ENCODE data around the gene GPR35.

Gene GPR35

GRCh38 chr2:240589375-240589774 is 35.9 kb upstream of the GPR35 start:
- Histone ChIP-seq H3F3A (ENCODE audit: control insufficient read depth, insufficient read depth) (peaks cover 14% of the 10 kb centered on the region), H3K4me2 (ENCODE audit: low read length) (no peak overlapping the region), H3K4me1 (ENCODE audit: control insufficient read depth, low read length) (peaks cover 27% of the 10 kb centered on the region), H3K9me3 (ENCODE audit: control insufficient read depth, insufficient read depth, low read length) (no peaks in the 10 kb centered on the region), H3K36me3 (ENCODE audit: control insufficient read depth, low read length) (peaks cover 46% of the 10 kb centered on the region), H4K20me1 (ENCODE audit: control insufficient read depth, insufficient read depth, low read depth, low read length) (peaks cover 13% of the 10 kb centered on the region), H3K27me3 (ENCODE audit: control insufficient read depth, low read length) (no peaks in the 10 kb centered on the region), H3K4me3 (ENCODE audit: low read length) (no peak overlapping the region), H3K27ac (ENCODE audit: low read depth, low read length) (no peak overlapping the region), H3K79me2 (ENCODE audit: control insufficient read depth, low read length) (peaks cover 84% of the 10 kb centered on the region), H3K9me2 (replicated peaks; ENCODE audit: control insufficient read depth, low read length) (no peaks in the 10 kb centered on the region)
- TF ChIP-seq EZH2phosphoT487 (IDR thresholded peaks at IDR 0.05; ENCODE audit: borderline replicate concordance, low read length), result no peak
- TF ChIP-seq CTCF (IDR thresholded peaks at IDR 0.05; ENCODE audit: low read depth, low read length, poor library complexity, severe bottlenecking), result no peak

DNA sequence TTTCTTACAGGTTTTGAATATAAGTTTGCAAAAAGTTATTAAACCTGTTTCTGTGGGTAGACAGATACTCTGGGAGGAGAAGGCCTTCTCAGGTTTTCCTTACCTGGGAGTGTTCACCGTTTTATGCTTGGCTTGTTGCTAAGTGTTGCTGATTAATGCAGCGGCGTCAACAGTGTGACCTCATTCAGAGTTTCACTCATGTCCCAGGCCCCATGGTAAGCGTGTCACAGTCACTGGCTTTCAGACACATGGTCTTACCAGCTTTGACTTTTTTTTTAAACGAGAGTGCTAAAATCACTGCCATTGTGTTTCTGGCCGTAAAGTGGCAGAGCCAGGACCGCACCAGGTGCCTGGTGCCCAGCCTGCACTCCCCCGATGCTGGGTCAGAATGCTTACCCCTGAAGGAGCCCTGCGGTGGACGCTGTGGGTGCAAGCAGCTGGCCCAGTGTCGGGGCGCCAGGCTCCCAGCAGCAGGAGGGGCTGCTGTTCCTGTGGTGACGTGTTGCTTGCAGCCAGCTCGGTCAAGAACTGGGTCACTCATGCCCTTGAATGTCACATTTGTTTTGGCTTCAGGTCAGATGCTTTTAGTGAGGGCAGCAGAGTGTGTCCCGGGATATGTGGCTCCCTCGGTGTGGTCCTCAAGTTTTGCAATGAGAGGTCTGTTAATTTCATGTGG is 35.3 kb upstream of the GPR35 start:
- H3K9me3 ChIP-seq (ENCODE audit: control insufficient read depth, insufficient read depth, low read length), result no peaks in the 10 kb centered on the region
- H3K27ac ChIP-seq (ENCODE audit: low read depth, low read length), result no peak overlapping the region
- peaks cover 22% of the 10 kb centered on the region for H3K4me1 ChIP-seq (ENCODE audit: control insufficient read depth, low read length)
- no peak overlapping the region for H3K4me2 ChIP-seq (ENCODE audit: low read length)
- H3F3A ChIP-seq (ENCODE audit: control insufficient read depth, insufficient read depth), result peaks cover 11% of the 10 kb centered on the region
- peaks cover 88% of the 10 kb centered on the region for H3K79me2 ChIP-seq (ENCODE audit: control insufficient read depth, low read length)
- H3K9me2 ChIP-seq (replicated peaks; ENCODE audit: control insufficient read depth, low read length), result no peaks in the 10 kb centered on the region
- no peak for TF ChIP-seq CTCF (IDR thresholded peaks at IDR 0.05; ENCODE audit: low read depth, low read length, poor library complexity, severe bottlenecking)
- TF ChIP-seq EZH2phosphoT487 (IDR thresholded peaks at IDR 0.05; ENCODE audit: borderline replicate concordance, low read length), result no peak
- H4K20me1 ChIP-seq (ENCODE audit: control insufficient read depth, insufficient read depth, low read depth, low read length), result peaks cover 13% of the 10 kb centered on the region
- no peaks in the 10 kb centered on the region for H3K27me3 ChIP-seq (ENCODE audit: control insufficient read depth, low read length)
- peaks cover 44% of the 10 kb centered on the region for H3K36me3 ChIP-seq (ENCODE audit: control insufficient read depth, low read length)
- no peak overlapping the region for H3K4me3 ChIP-seq (ENCODE audit: low read length)

GRCh38 chr2:240590681-240591111 is 34.6 kb upstream of the GPR35 start:
- H3K36me3 ChIP-seq (ENCODE audit: control insufficient read depth, low read length), result peaks cover 40% of the 10 kb centered on the region
- TF ChIP-seq CTCF (IDR thresholded peaks at IDR 0.05; ENCODE audit: low read depth, low read length, poor library complexity, severe bottlenecking), result no peak
- TF ChIP-seq EZH2phosphoT487 (IDR thresholded peaks at IDR 0.05; ENCODE audit: borderline replicate concordance, low read length), result no peak
- no peaks in the 10 kb centered on the region for H3K27me3 ChIP-seq (ENCODE audit: control insufficient read depth, low read length)
- H3K9me2 ChIP-seq (replicated peaks; ENCODE audit: control insufficient read depth, low read length), result no peaks in the 10 kb centered on the region
- H3F3A ChIP-seq (ENCODE audit: control insufficient read depth, insufficient read depth), result peaks cover 4% of the 10 kb centered on the region
- H3K4me1 ChIP-seq (ENCODE audit: control insufficient read depth, low read length), result peaks cover 16% of the 10 kb centered on the region
- no peaks in the 10 kb centered on the region for H3K9me3 ChIP-seq (ENCODE audit: control insufficient read depth, insufficient read depth, low read length)
- no peak overlapping the region for H3K4me3 ChIP-seq (ENCODE audit: low read length)
- peaks cover 13% of the 10 kb centered on the region for H4K20me1 ChIP-seq (ENCODE audit: control insufficient read depth, insufficient read depth, low read depth, low read length)
- peaks cover 88% of the 10 kb centered on the region for H3K79me2 ChIP-seq (ENCODE audit: control insufficient read depth, low read length)
- H3K4me2 ChIP-seq (ENCODE audit: low read length), result no peak overlapping the region
- H3K27ac ChIP-seq (ENCODE audit: low read depth, low read length), result no peak overlapping the region

All from DOHH2 (cell line).